Hepatocyte (in vitro differentiated cells): ENCODE results near the gene CPB2.

Source experiments
- EZH2 ChIP-seq: fragments of 200-600 bp; sonication (generic); IDR thresholded peaks from 2 replicates; pipeline ENCODE4 v1.6.1; 2016; ENCODE audit warnings: antibody characterized with exemption, mild to moderate bottlenecking, borderline replicate concordance
- TF ChIP-seq, protein P1 (sequence below): fragments of 200-600 bp; sonication (generic); IDR thresholded peaks from 2 replicates; pipeline ENCODE4 v1.5.1; 2016; ENCODE audit warnings: antibody characterized with exemption, mild to moderate bottlenecking; ENCODE audit not compliant: poor library complexity

DNA sequence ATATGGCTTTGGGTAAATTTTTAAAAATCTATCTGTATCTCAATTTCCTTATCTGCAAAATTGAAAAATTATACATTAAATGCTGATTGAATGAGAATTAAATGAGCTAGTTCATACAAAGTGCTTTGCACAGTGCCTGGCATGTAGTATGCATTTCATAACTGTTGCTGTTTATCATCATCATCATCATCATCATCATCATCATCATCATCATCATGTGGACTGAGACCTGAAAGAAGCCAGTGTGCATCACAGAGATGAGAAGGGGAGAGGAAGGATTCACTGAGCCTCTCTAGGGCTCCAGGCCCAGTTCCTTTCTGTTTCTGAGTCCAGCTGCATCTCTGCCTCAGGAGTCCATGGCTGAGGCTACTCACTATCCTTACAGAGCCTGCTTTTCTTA, 45.4 kb downstream of the CPB2 start:
- TF ChIP-seq, protein P1, sequence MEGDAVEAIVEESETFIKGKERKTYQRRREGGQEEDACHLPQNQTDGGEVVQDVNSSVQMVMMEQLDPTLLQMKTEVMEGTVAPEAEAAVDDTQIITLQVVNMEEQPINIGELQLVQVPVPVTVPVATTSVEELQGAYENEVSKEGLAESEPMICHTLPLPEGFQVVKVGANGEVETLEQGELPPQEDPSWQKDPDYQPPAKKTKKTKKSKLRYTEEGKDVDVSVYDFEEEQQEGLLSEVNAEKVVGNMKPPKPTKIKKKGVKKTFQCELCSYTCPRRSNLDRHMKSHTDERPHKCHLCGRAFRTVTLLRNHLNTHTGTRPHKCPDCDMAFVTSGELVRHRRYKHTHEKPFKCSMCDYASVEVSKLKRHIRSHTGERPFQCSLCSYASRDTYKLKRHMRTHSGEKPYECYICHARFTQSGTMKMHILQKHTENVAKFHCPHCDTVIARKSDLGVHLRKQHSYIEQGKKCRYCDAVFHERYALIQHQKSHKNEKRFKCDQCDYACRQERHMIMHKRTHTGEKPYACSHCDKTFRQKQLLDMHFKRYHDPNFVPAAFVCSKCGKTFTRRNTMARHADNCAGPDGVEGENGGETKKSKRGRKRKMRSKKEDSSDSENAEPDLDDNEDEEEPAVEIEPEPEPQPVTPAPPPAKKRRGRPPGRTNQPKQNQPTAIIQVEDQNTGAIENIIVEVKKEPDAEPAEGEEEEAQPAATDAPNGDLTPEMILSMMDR: no peak
- TF ChIP-seq EZH2: no peak
